SK-N-MC (cell line): Measurements from ENCODE around the gene SGPP2.

Experiments used
- EZH2 ChIP-seq: fragments of 200-600 bp; sonication (generic); IDR thresholded peaks from one replicate; pipeline ENCODE4 v1.6.1; 2017; ENCODE audit warnings: antibody characterized with exemption
- POLR2AphosphoS5 ChIP-seq: IDR thresholded peaks from 2 replicates; pipeline ENCODE4 v1.6.1; 2012; ENCODE audit warnings: mild to moderate bottlenecking, low read depth, low read length, borderline replicate concordance

DNA sequence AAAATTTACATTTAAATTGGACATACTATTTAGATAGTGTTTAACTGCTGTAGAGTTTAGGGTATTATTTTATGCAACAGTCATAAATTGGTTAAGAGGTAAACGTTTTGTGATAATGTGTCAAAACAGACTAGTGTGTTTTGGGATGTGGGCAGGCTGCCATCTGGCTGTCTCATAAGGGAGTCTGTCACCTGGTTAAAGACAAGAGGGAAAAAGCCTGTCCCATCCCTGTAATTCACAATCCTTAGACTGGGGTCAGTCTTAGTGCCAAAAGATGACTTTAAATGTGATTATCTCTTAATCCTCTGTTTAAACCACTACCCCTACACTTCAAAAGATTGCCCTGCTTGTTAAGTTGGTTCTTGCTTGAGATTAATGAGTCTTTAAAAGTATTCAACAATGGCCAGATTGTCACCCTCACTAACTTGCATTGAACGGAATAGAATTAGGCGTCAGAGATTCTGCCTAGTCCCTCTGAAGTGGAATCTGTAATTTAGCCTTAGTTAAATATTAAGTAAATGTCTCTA is 59.2 kb downstream of the SGPP2 start:
- no peak for TF ChIP-seq EZH2
- TF ChIP-seq POLR2AphosphoS5: no peak
